Mesenchymal stem cell (in vitro differentiated cells and primary cell): ENCODE results near the gene ADARB2.

Experiments used
- DNase-seq: peaks from one replicate; pipeline ENCODE4 v3.0.0-alpha.2; 2013
- H2AFZ ChIP-seq: one replicate; pipeline ENCODE4 v1.6.1; 2013; ENCODE audit warnings: low read depth, mild to moderate bottlenecking, control low read depth, inconsistent platforms, low read length, moderate library complexity
- H2AK5ac ChIP-seq: 2 replicates; pipeline ENCODE4 v1.6.1; 2013; ENCODE audit warnings: low read length, moderate library complexity, mild to moderate bottlenecking, inconsistent platforms; ENCODE audit not compliant: severe bottlenecking
- H2BK120ac ChIP-seq: one replicate; pipeline ENCODE4 v1.6.1; 2013; ENCODE audit warnings: low read depth, mild to moderate bottlenecking, inconsistent platforms, low read length, moderate library complexity
- H2BK12ac ChIP-seq, 2 experiments: one replicate each; pipeline ENCODE4 v1.6.1; 2013; ENCODE audit warnings: inconsistent platforms in 2 of 2, low read length in 2 of 2, mild to moderate bottlenecking in 2 of 2, moderate library complexity in 2 of 2, control low read depth in 1 of 2
- H2BK15ac ChIP-seq: one replicate; pipeline ENCODE4 v1.6.1; 2013; ENCODE audit warnings: mild to moderate bottlenecking, low read depth, inconsistent platforms; ENCODE audit not compliant: poor library complexity, severe bottlenecking
- H2BK5ac ChIP-seq: 2 replicates; pipeline ENCODE4 v1.6.1; 2013; ENCODE audit warnings: low read depth, mild to moderate bottlenecking, low read length, control low read depth, inconsistent platforms; ENCODE audit not compliant: poor library complexity, severe bottlenecking
- H3K14ac ChIP-seq, 2 experiments: one replicate each; pipeline ENCODE4 v1.6.1; 2013; ENCODE audit warnings: inconsistent platforms in 2 of 2, low read length in 2 of 2, control low read depth in 1 of 2, mild to moderate bottlenecking in 1 of 2, moderate library complexity in 1 of 2
- H3K18ac ChIP-seq, 2 experiments: one replicate each; pipeline ENCODE4 v1.6.1; 2013; ENCODE audit warnings: inconsistent platforms in 2 of 2, low read length in 2 of 2, control low read depth in 1 of 2, low read depth in 1 of 2, mild to moderate bottlenecking in 1 of 2
- H3K23ac ChIP-seq, 2 experiments: one replicate each; pipeline ENCODE4 v1.6.1; 2013; ENCODE audit warnings: inconsistent platforms in 2 of 2, low read length in 2 of 2, mild to moderate bottlenecking in 2 of 2, moderate library complexity in 2 of 2, control low read depth in 1 of 2
- H3K27ac ChIP-seq: 2 replicates; pipeline ENCODE4 v1.5.1; 2013; ENCODE audit warnings: mild to moderate bottlenecking, moderate library complexity, low read length, control low read depth, inconsistent platforms; ENCODE audit not compliant: poor library complexity, severe bottlenecking
- H3K27me3 ChIP-seq, 2 experiments: 2 replicates each; pipeline versions ENCODE4 v1.6.1 to v1.7.0; 2013; ENCODE audit warnings: low read length in 2 of 2, mild to moderate bottlenecking in 2 of 2, moderate library complexity in 2 of 2, control low read depth in 1 of 2, inconsistent platforms in 1 of 2; ENCODE audit not compliant: control insufficient read depth in 1 of 2, insufficient read depth in 1 of 2
- H3K36me3 ChIP-seq, 2 experiments: 2 replicates each; pipeline versions ENCODE4 v1.6.1 to v1.7.0; 2013; ENCODE audit warnings: low read length in 2 of 2, control low read depth in 1 of 2, inconsistent platforms in 1 of 2, low read depth in 1 of 2, mild to moderate bottlenecking in 1 of 2; ENCODE audit not compliant: insufficient read depth in 2 of 2, control insufficient read depth in 1 of 2
- H3K4ac ChIP-seq, 2 experiments: one replicate each; pipeline ENCODE4 v1.6.1; 2013; ENCODE audit warnings: inconsistent platforms in 2 of 2, low read length in 2 of 2, mild to moderate bottlenecking in 2 of 2, moderate library complexity in 2 of 2, control low read depth in 1 of 2, low read depth in 1 of 2
- H3K4me1 ChIP-seq: 2 replicates; pipeline ENCODE4 v1.6.1; 2013; ENCODE audit warnings: low read depth, low read length, control low read depth; ENCODE audit not compliant: control insufficient read depth, insufficient read depth
- H3K4me2 ChIP-seq: 2 replicates; pipeline ENCODE4 v1.6.1; 2013; ENCODE audit warnings: low read length, mild to moderate bottlenecking, inconsistent platforms; ENCODE audit not compliant: poor library complexity, severe bottlenecking
- H3K4me3 ChIP-seq, 2 experiments: 2 replicates each; pipeline versions ENCODE4 v1.5.1 to v1.7.0; 2013; ENCODE audit warnings: low read length in 2 of 2, mild to moderate bottlenecking in 2 of 2, control low read depth in 1 of 2, low read depth in 1 of 2; ENCODE audit not compliant: insufficient read depth in 1 of 2
- H3K79me1 ChIP-seq: replicated peaks from 2 replicates; pipeline ENCODE4 v1.6.1; 2013; ENCODE audit warnings: mild to moderate bottlenecking, control low read depth, low read length, inconsistent platforms; ENCODE audit not compliant: poor library complexity, severe bottlenecking
- H3K9ac ChIP-seq: 2 replicates; pipeline ENCODE4 v1.7.0; 2013; ENCODE audit warnings: mild to moderate bottlenecking, low read length, moderate library complexity
- H3K9me3 ChIP-seq: 2 replicates; pipeline ENCODE4 v1.7.0; 2013; ENCODE audit warnings: mild to moderate bottlenecking, low read length; ENCODE audit not compliant: control insufficient read depth
- H4K8ac ChIP-seq: one replicate; pipeline ENCODE4 v1.6.1; 2013; ENCODE audit warnings: inconsistent platforms, mild to moderate bottlenecking, low read length, moderate library complexity
- H4K91ac ChIP-seq: one replicate; pipeline ENCODE4 v1.6.1; 2013; ENCODE audit warnings: mild to moderate bottlenecking, low read length, inconsistent platforms
- WGBS: methylation state at CpG from one replicate; pipeline ENCODE4 v1.1.7; 2013; ENCODE audit warnings: mixed read lengths; 5-methylcytosine and 5-hydroxymethylcytosine counted together

The ADARB2 gene

DNA sequence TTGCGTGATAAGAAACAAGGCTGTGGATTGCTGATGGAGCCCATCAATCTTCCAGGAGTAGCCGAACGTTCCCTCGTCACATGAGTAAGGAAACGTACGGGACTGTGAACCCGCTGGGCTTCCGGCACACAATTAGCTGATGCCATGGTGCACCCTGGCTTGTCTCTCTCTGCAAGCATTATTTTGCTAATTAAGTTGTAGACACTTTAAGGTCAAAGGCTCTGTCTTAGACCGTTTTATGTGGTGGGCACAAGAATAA is 50.9 kb downstream of the ADARB2 start:
- no peak overlapping the region for H2AK5ac ChIP-seq
- H3K27me3 ChIP-seq, result no peaks in the 10 kb centered on the region
- no peak overlapping the region for H3K23ac ChIP-seq
- H3K14ac ChIP-seq, result no peak overlapping the region
- no peaks in the 10 kb centered on the region for H3K36me3 ChIP-seq
- no peaks in the 10 kb centered on the region for H3K79me1 ChIP-seq
- no peaks in the 10 kb centered on the region for H3K4me1 ChIP-seq
- no peak overlapping the region for H3K4me2 ChIP-seq
- 89% methylated on average over 8 of the region's 9 CpGs for WGBS
- H3K9me3 ChIP-seq, result no peaks in the 10 kb centered on the region
- no peak overlapping the region for H3K27ac ChIP-seq
- no peak overlapping the region for H2BK5ac ChIP-seq
- H3K18ac ChIP-seq, result no peak overlapping the region
- H4K91ac ChIP-seq, result no peak overlapping the region
- H2AFZ ChIP-seq, result no peak overlapping the region
- no peak overlapping the region for H3K9ac ChIP-seq
- no peak overlapping the region for H2BK12ac ChIP-seq
- H3K4ac ChIP-seq, result no peak overlapping the region
- H4K8ac ChIP-seq, result no peak overlapping the region
- no peak overlapping the region for H2BK120ac ChIP-seq
- no peak overlapping the region for H2BK15ac ChIP-seq
- no peak for DNase-seq
- no peak overlapping the region for H3K4me3 ChIP-seq

GRCh38 chr10:1685699-1686490 is 51.4 kb downstream of the ADARB2 start:
- Histone ChIP-seq H3K79me1 (no peaks in the 10 kb centered on the region), H3K4me2 (no peak overlapping the region), H3K23ac (no peak overlapping the region), H3K9me3 (no peaks in the 10 kb centered on the region), H3K4ac (no peak overlapping the region), H2AFZ (no peak overlapping the region), H3K4me1 (no peaks in the 10 kb centered on the region), H3K36me3 (no peaks in the 10 kb centered on the region), H2BK5ac (no peak overlapping the region), H3K27ac (no peak overlapping the region), H4K8ac (no peak overlapping the region), H4K91ac (no peak overlapping the region), H3K18ac (no peak overlapping the region), H3K9ac (no peak overlapping the region), H2BK15ac (no peak overlapping the region), H3K27me3 (no peaks in the 10 kb centered on the region), H3K14ac (no peak overlapping the region), H2BK120ac (no peak overlapping the region), H2AK5ac (no peak overlapping the region), H3K4me3 (no peak overlapping the region), H2BK12ac (no peak overlapping the region)
- 78% methylated on average over 14 of the region's 15 CpGs for WGBS
- no peak for DNase-seq

DNA sequence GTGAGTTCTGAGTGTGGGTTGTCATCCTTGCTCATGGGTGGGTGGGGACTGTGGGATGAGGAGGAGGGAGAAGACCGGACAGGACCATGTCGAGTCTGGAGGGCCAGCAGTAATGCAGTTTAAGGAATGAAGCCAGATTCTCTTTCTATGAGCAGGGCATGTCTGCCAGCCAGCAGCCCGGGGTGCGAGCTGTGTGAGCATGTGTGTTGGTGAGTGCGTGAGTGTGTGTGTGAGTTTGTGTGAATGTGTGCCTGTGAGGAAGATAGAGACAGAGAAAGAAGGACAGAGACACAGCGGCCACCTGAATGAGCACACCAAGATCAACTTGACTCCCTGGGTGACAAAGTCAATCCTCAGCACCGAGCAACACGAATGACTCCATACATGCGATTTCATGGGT is 52.3 kb downstream of the ADARB2 start:
- Histone ChIP-seq H3K18ac (no peak overlapping the region), H3K9me3 (no peaks in the 10 kb centered on the region), H4K8ac (no peak overlapping the region), H2BK15ac (no peak overlapping the region), H3K4me1 (no peaks in the 10 kb centered on the region), H3K23ac (no peak overlapping the region), H2BK5ac (no peak overlapping the region), H2BK12ac (no peak overlapping the region), H2BK120ac (no peak overlapping the region), H2AFZ (no peak overlapping the region), H3K4me2 (no peak overlapping the region), H3K36me3 (no peaks in the 10 kb centered on the region), H3K27ac (no peak overlapping the region), H3K9ac (no peak overlapping the region), H3K79me1 (no peaks in the 10 kb centered on the region), H3K14ac (no peak overlapping the region), H3K27me3 (no peaks in the 10 kb centered on the region), H3K4me3 (no peak overlapping the region), H3K4ac (no peak overlapping the region), H2AK5ac (no peak overlapping the region), H4K91ac (no peak overlapping the region)
- 88% methylated on average over 8 of the region's 9 CpGs for WGBS
- DNase-seq, result no peak

DNA sequence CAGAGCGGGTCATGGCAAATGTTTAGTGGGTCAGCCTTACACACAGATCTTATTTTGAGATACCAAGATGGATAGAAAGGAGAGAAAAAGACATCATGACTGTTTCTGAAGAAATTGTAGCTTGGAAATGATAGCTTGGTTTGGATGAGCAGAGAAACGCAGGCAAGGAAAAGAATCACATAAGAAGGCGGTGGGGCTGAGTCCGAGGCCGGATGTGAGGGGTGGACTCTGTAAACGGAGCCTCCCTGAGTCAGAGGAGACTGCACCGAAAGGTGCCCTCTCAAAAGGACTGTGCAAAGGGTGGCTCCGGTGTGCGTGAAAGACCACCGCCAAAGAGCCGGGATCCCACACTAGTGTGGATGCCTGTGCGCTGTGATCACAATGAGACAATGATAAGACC is 53.7 kb downstream of the ADARB2 start:
- WGBS, result 92% methylated on average over 12 of the region's 12 CpGs
- H4K91ac ChIP-seq, result no peak overlapping the region

More for the DNA sequence above, 53.7 kb downstream of the ADARB2 start:
- Histone ChIP-seq H3K4me2 (no peak overlapping the region), H3K23ac (no peak overlapping the region), H2BK120ac (no peak overlapping the region), H3K79me1 (no peaks in the 10 kb centered on the region), H3K14ac (no peak overlapping the region), H2BK15ac (no peak overlapping the region), H3K27me3 (no peaks in the 10 kb centered on the region), H3K9ac (no peak overlapping the region), H3K9me3 (no peaks in the 10 kb centered on the region), H3K4me1 (peaks cover 2% of the 10 kb centered on the region), H2BK5ac (no peak overlapping the region), H3K4ac (no peak overlapping the region), H3K18ac (no peak overlapping the region), H4K8ac (no peak overlapping the region), H3K4me3 (no peak overlapping the region), H2AK5ac (no peak overlapping the region), H3K27ac (no peak overlapping the region), H2AFZ (no peak overlapping the region), H3K36me3 (no peaks in the 10 kb centered on the region), H2BK12ac (no peak overlapping the region)
- DNase-seq, result no peak
